HEK293 (cell line): ENCODE results near the gene CLDN14.

Source experiments
- CTCF ChIA-PET: fragments of 350-600 bp; formaldehyde crosslinking; extraction: SDS; loops from one replicate; lab custom pipeline; 2021; ENCODE audit warnings: antibody characterized with exemption; lab: Yijun Ruan, JAX
- POLR2A ChIA-PET: fragments of 300-600 bp; formaldehyde crosslinking; extraction: SDS; loops from one replicate; lab custom pipeline; 2020; ENCODE audit warnings: antibody characterized with exemption, inconsistent platforms; lab: Yijun Ruan, JAX
- H3K27ac ChIP-seq: fragments of 200-500 bp; sonication (Bioruptor generic); 2 replicates; pipeline ENCODE4 v1.5.1; 2014; ENCODE audit warnings: low read depth, low read length, control low read depth, inconsistent platforms; ENCODE audit errors: extremely low read depth
- H3K36me3 ChIP-seq, 2 experiments: fragments of 200-500 bp in 1 of 2; sonication (Bioruptor generic) in 1 of 2; 1 replicate in 1 of 2; 2 replicates in 1 of 2; pipeline ENCODE4 v1.5.1; 2014 to 2017; ENCODE audit warnings: inconsistent platforms in 2 of 2, low read length in 2 of 2; ENCODE audit not compliant: control insufficient read depth in 2 of 2, insufficient read depth in 1 of 2
- H3K4me1 ChIP-seq: fragments of 200-500 bp; sonication (Bioruptor generic); 2 replicates; pipeline ENCODE4 v1.5.1; 2014; ENCODE audit warnings: mild to moderate bottlenecking, low read length, inconsistent platforms; ENCODE audit not compliant: control insufficient read depth, insufficient read depth
- H3K4me3 ChIP-seq: 2 replicates; pipeline ENCODE4 v1.5.1; 2011; ENCODE audit warnings: low read depth, mild to moderate bottlenecking, control low read depth, low read length, moderate library complexity
- H3K9me3 ChIP-seq: fragments of 200-500 bp; sonication (Bioruptor generic); 2 replicates; pipeline ENCODE4 v1.5.1; 2014; ENCODE audit warnings: low read depth, low read length, inconsistent platforms; ENCODE audit not compliant: control insufficient read depth, insufficient read depth
- OVOL3 ChIP-seq: fragments of 450-650 bp; formaldehyde crosslinking; IDR thresholded peaks from 2 replicates; pipeline ENCODE4 v1.5.1; 2016; ENCODE audit warnings: missing biosample characterization, missing genetic modification characterization
- PRDM6 ChIP-seq: fragments of 450-650 bp; formaldehyde crosslinking; IDR thresholded peaks from 2 replicates; pipeline ENCODE4 v1.5.1; 2017; ENCODE audit warnings: missing biosample characterization, missing genetic modification characterization
- RBAK ChIP-seq: fragments of 450-650 bp; formaldehyde crosslinking; IDR thresholded peaks from 2 replicates; pipeline ENCODE4 v1.5.1; 2016; ENCODE audit warnings: missing biosample characterization, missing genetic modification characterization
- ZBTB48 ChIP-seq: fragments of 450-650 bp; formaldehyde crosslinking; IDR thresholded peaks from 2 replicates; pipeline ENCODE4 v1.5.1; 2016; ENCODE audit warnings: missing biosample characterization, missing genetic modification characterization
- ZBTB7A ChIP-seq: fragments of 450-650 bp; formaldehyde crosslinking; IDR thresholded peaks from 2 replicates; pipeline ENCODE4 v1.5.1; 2016; ENCODE audit warnings: low read depth, missing biosample characterization, missing genetic modification characterization
- ZFP3 ChIP-seq: fragments of 450-650 bp; formaldehyde crosslinking; IDR thresholded peaks from 2 replicates; pipeline ENCODE4 v1.5.1; 2016; ENCODE audit warnings: low read depth, missing biosample characterization, missing genetic modification characterization
- ZNF155 ChIP-seq: fragments of 450-650 bp; formaldehyde crosslinking; IDR thresholded peaks from 2 replicates; pipeline ENCODE4 v1.5.1; 2016; ENCODE audit warnings: missing biosample characterization, missing genetic modification characterization
- ZNF221 ChIP-seq: fragments of 450-650 bp; formaldehyde crosslinking; IDR thresholded peaks from 2 replicates; pipeline ENCODE4 v1.5.1; 2017; ENCODE audit warnings: missing biosample characterization, missing genetic modification characterization, borderline replicate concordance
- ZNF302 ChIP-seq: fragments of 450-650 bp; formaldehyde crosslinking; IDR thresholded peaks from 2 replicates; pipeline ENCODE4 v1.5.1; 2016; ENCODE audit warnings: missing biosample characterization, missing genetic modification characterization, low read depth
- ZNF311 ChIP-seq: fragments of 450-650 bp; formaldehyde crosslinking; IDR thresholded peaks from 2 replicates; pipeline ENCODE4 v1.5.1; 2017; ENCODE audit warnings: missing biosample characterization, missing genetic modification characterization, borderline replicate concordance
- ZNF394 ChIP-seq: fragments of 450-650 bp; formaldehyde crosslinking; IDR thresholded peaks from 2 replicates; pipeline ENCODE4 v1.5.1; 2016; ENCODE audit warnings: missing biosample characterization, missing genetic modification characterization, mild to moderate bottlenecking, moderate library complexity, borderline replicate concordance
- ZNF404 ChIP-seq: fragments of 450-650 bp; formaldehyde crosslinking; IDR thresholded peaks from 2 replicates; pipeline ENCODE4 v1.5.1; 2017; ENCODE audit warnings: missing biosample characterization, missing genetic modification characterization
- ZNF416 ChIP-seq: fragments of 450-650 bp; formaldehyde crosslinking; IDR thresholded peaks from 2 replicates; pipeline ENCODE4 v1.5.1; 2016; ENCODE audit warnings: missing biosample characterization, missing genetic modification characterization
- ZNF426 ChIP-seq: fragments of 450-650 bp; formaldehyde crosslinking; IDR thresholded peaks from 2 replicates; pipeline ENCODE4 v1.5.1; 2017; ENCODE audit warnings: missing biosample characterization, missing genetic modification characterization, mild to moderate bottlenecking, inconsistent platforms, moderate library complexity
- ZNF600 ChIP-seq: fragments of 450-650 bp; formaldehyde crosslinking; IDR thresholded peaks from 2 replicates; pipeline ENCODE4 v1.5.1; 2016; ENCODE audit warnings: missing biosample characterization, missing genetic modification characterization
- ZNF626 ChIP-seq: fragments of 450-650 bp; sonication (Bioruptor Pico); formaldehyde crosslinking; IDR thresholded peaks from 2 replicates; pipeline ENCODE4 v1.5.1; 2018; ENCODE audit warnings: missing biosample characterization, missing genetic modification characterization, inconsistent platforms
- ZNF677 ChIP-seq: fragments of 450-650 bp; IDR thresholded peaks from 2 replicates; pipeline ENCODE4 v1.5.0; 2018; ENCODE audit warnings: missing biosample characterization, mild to moderate bottlenecking, missing genetic modification characterization, moderate library complexity
- ZNF707 ChIP-seq: fragments of 450-650 bp; formaldehyde crosslinking; IDR thresholded peaks from 2 replicates; pipeline ENCODE4 v1.5.1; 2016; ENCODE audit warnings: missing biosample characterization, missing genetic modification characterization
- ZNF776 ChIP-seq: fragments of 450-650 bp; formaldehyde crosslinking; IDR thresholded peaks from 2 replicates; pipeline ENCODE4 v1.5.0; 2017; ENCODE audit warnings: missing biosample characterization, missing genetic modification characterization, borderline replicate concordance
- ZSCAN30 ChIP-seq: fragments of 450-650 bp; IDR thresholded peaks from 2 replicates; pipeline ENCODE4 v1.5.1; 2018; ENCODE audit warnings: missing biosample characterization, mild to moderate bottlenecking, missing genetic modification characterization, moderate library complexity

Gene CLDN14

GRCh38 chr21:36511484-36512220 lies 31.7 kb upstream of the CLDN14 start:
- POLR2A ChIA-PET: no interaction called here
- H3K4me1 ChIP-seq: no peaks in the 10 kb centered on the region
- no peaks in the 10 kb centered on the region for H3K9me3 ChIP-seq
- H3K27ac ChIP-seq: no peak overlapping the region
- H3K4me3 ChIP-seq: no peak overlapping the region
- no peak for TF ChIP-seq ZNF677 (tag by site-specific recombination)
- TF ChIP-seq ZNF311: no peak
- no peak for TF ChIP-seq ZNF302 (tag by site-specific recombination)
- no peak for TF ChIP-seq ZNF394
- no peak for TF ChIP-seq RBAK
- no peak for TF ChIP-seq ZNF626 (tag by site-specific recombination)
- TF ChIP-seq ZNF426 (tag by site-specific recombination): no peak
- TF ChIP-seq, all 188 proteins: peak for 0
- no peaks in the 10 kb centered on the region for H3K36me3 ChIP-seq
- CTCF ChIA-PET: interaction anchor here (0.6 to 1.2 kb wide), 5 partner anchors 74 to 395 kb away, joined by 3 read pairs; no protein-coding TSS in a partner anchor

GRCh38 chr21:36510911-36511310 lies 31.0 kb upstream of the CLDN14 start:
- ChIA-PET POLR2A (no interaction called here), CTCF (interaction anchor here (0.6 to 0.7 kb wide), 2 partner anchors 75 to 98 kb away, joined by 3 read pairs; no protein-coding TSS in a partner anchor)
- Histone ChIP-seq H3K4me1 (no peaks in the 10 kb centered on the region), H3K27ac (no peak overlapping the region), H3K9me3 (no peaks in the 10 kb centered on the region), H3K36me3 (no peaks in the 10 kb centered on the region), H3K4me3 (no peak overlapping the region)
- no peak for TF ChIP-seq ZNF155 (tag by site-specific recombination)
- 0 out of 2 replicates have a peak, but pooled peaks have one; percentile 42 for TF ChIP-seq ZNF776 (tag by site-specific recombination)

- ChIA-PET POLR2A (no interaction called here), CTCF (interaction anchor here (0.6 to 0.7 kb wide), 2 partner anchors 91 to 250 kb away, joined by 3 read pairs; no protein-coding TSS in a partner anchor)
- Histone ChIP-seq H3K4me1 (no peaks in the 10 kb centered on the region), H3K4me3 (no peak overlapping the region), H3K9me3 (no peaks in the 10 kb centered on the region), H3K27ac (no peak overlapping the region), H3K36me3 (no peaks in the 10 kb centered on the region)
- TF ChIP-seq ZBTB7A (tag by site-specific recombination) (no peak), ZBTB48 (no peak), PRDM6 (tag by site-specific recombination) (no peak), ZSCAN30 (tag by site-specific recombination) (no peak), ZNF302 (tag by site-specific recombination) (no peak), ZNF600 (no peak), ZNF776 (tag by site-specific recombination) (no peak), ZNF221 (tag by site-specific recombination) (no peak), ZNF404 (tag by site-specific recombination) (no peak), ZNF416 (tag by site-specific recombination) (no peak), ZFP3 (tag by site-specific recombination) (no peak), OVOL3 (tag by site-specific recombination) (no peak), ZNF707 (tag by site-specific recombination) (no peak)
Measured at GRCh38 chr21:36509973-36510664, 30.2 kb upstream of the CLDN14 start.
